GM12878 (cell line): ENCODE results near the gene TNFRSF1B. TPM values are rescaled to one million over a fixed set of nuclear protein-coding genes. Genes with fewer than 3 reads are reported as not detected.

ENCODE experiments used
- BACH1 ChIP-seq: fragments of 450-650 bp; IDR thresholded peaks from 2 replicates; pipeline ENCODE4 v1.6.1; 2017; ENCODE audit warnings: mild to moderate bottlenecking, borderline replicate concordance
- BCL11A ChIP-seq: IDR thresholded peaks from 2 replicates; pipeline ENCODE4 v1.6.1; 2011; ENCODE audit warnings: low read depth, low read length
- BCL3 ChIP-seq: IDR thresholded peaks from 2 replicates; pipeline ENCODE4 v1.6.1; 2011; ENCODE audit warnings: borderline replicate concordance, low read depth, mild to moderate bottlenecking, moderate library complexity, low read length; ENCODE audit not compliant: insufficient read depth, poor library complexity, severe bottlenecking
- BRCA1 ChIP-seq: IDR thresholded peaks from 2 replicates; pipeline ENCODE4 v1.6.1; 2011; ENCODE audit warnings: low read depth, low read length, improper control_type of control experiment
- CBX5 ChIP-seq: sonication (generic); IDR thresholded peaks from 2 replicates; pipeline ENCODE4 v1.6.1; 2016; ENCODE audit warnings: low read depth, moderate library complexity, mild to moderate bottlenecking, inconsistent platforms
- CEBPB ChIP-seq, 2 experiments: fragments of 150-350 bp in 1 of 2; IDR thresholded peaks; 2 replicates each; pipeline ENCODE4 v1.6.1; 2012 to 2014; ENCODE audit warnings: low read depth in 2 of 2, low read length in 2 of 2, borderline replicate concordance in 1 of 2, inconsistent platforms in 1 of 2
- CHD2 ChIP-seq: IDR thresholded peaks from 2 replicates; pipeline ENCODE4 v1.6.1; 2011; ENCODE audit warnings: low read depth, low read length, improper control_type of control experiment, borderline replicate concordance
- EED ChIP-seq: sonication (generic); IDR thresholded peaks from 2 replicates; pipeline ENCODE4 v1.6.1; 2016; ENCODE audit warnings: antibody characterized with exemption, low read depth
- FOXK2 ChIP-seq: fragments of 450-650 bp; IDR thresholded peaks from 2 replicates; pipeline ENCODE4 v1.6.1; 2017; ENCODE audit warnings: mild to moderate bottlenecking, moderate library complexity
- GABPA ChIP-seq: IDR thresholded peaks from 2 replicates; pipeline ENCODE4 v1.6.1; 2014; ENCODE audit warnings: antibody characterized with exemption, low read depth, mild to moderate bottlenecking, inconsistent platforms
- HCFC1 ChIP-seq: fragments of 150-350 bp; IDR thresholded peaks from 2 replicates; pipeline ENCODE4 v1.6.1; 2014; ENCODE audit warnings: low read length
- MAX ChIP-seq: IDR thresholded peaks from 2 replicates; pipeline ENCODE4 v1.6.1; 2012; ENCODE audit warnings: low read depth, low read length, improper control_type of control experiment
- MEF2B ChIP-seq: fragments of 450-650 bp; IDR thresholded peaks from 2 replicates; pipeline ENCODE4 v1.6.1; 2018; ENCODE audit warnings: mild to moderate bottlenecking, moderate library complexity; ENCODE audit not compliant: partially characterized antibody, poor library complexity, severe bottlenecking
- MTA2 ChIP-seq: fragments of 450-650 bp; IDR thresholded peaks from 2 replicates; pipeline ENCODE4 v1.6.1; 2016; ENCODE audit warnings: low read depth, mild to moderate bottlenecking, moderate library complexity
- MXI1 ChIP-seq: fragments of 150-350 bp; IDR thresholded peaks from 2 replicates; pipeline ENCODE4 v1.6.1; 2011; ENCODE audit warnings: low read depth, mild to moderate bottlenecking, inconsistent platforms, low read length, improper control_type of control experiment
- PRDM15 ChIP-seq: fragments of 450-650 bp; formaldehyde crosslinking; IDR thresholded peaks from 2 replicates; pipeline ENCODE4 v1.4.0; 2020; ENCODE audit warnings: mild to moderate bottlenecking, moderate library complexity
- RCOR1 ChIP-seq: conservative IDR thresholded peaks from 2 replicates; pipeline ENCODE4 v1.6.1; 2012; ENCODE audit warnings: low read depth, low read length, improper control_type of control experiment
- RELA ChIP-seq: fragments of 450-650 bp; IDR thresholded peaks from 2 replicates; pipeline ENCODE4 v1.8.0; 2014; ENCODE audit warnings: borderline replicate concordance; ENCODE audit not compliant: partially characterized antibody
- SIN3A ChIP-seq: IDR thresholded peaks from 2 replicates; pipeline ENCODE4 v1.6.1; 2012; ENCODE audit warnings: low read depth, low read length, improper control_type of control experiment
- SMAD1 ChIP-seq: fragments of 450-650 bp; IDR thresholded peaks from 2 replicates; pipeline ENCODE4 v1.6.1; 2018; ENCODE audit warnings: mild to moderate bottlenecking, low read depth; ENCODE audit not compliant: partially characterized antibody
- SPI1 ChIP-seq: IDR thresholded peaks from 2 replicates; pipeline ENCODE4 v1.6.1; 2011; ENCODE audit warnings: low read depth, mild to moderate bottlenecking, low read length, moderate library complexity, borderline replicate concordance; ENCODE audit not compliant: insufficient read depth
- STAT1 ChIP-seq: fragments of 450-650 bp; conservative IDR thresholded peaks from 2 replicates; pipeline ENCODE4 v1.6.1; 2014; ENCODE audit warnings: antibody characterized with exemption, mild to moderate bottlenecking
- STAT3 ChIP-seq: IDR thresholded peaks from 2 replicates; pipeline ENCODE4 v1.6.1; 2011; ENCODE audit warnings: low read depth, low read length, improper control_type of control experiment
- TBL1XR1 ChIP-seq: IDR thresholded peaks from 2 replicates; pipeline ENCODE4 v1.6.1; 2012; ENCODE audit warnings: low read depth, low read length, improper control_type of control experiment
- ZNF207 ChIP-seq: fragments of 450-650 bp; IDR thresholded peaks from 2 replicates; pipeline ENCODE4 v1.6.1; 2014; ENCODE audit warnings: antibody characterized with exemption, mild to moderate bottlenecking, borderline replicate concordance
- ZNF274 ChIP-seq: IDR thresholded peaks from one replicate; pipeline ENCODE4 v1.8.0; 2011; ENCODE audit not compliant: insufficient read length, insufficient read depth
- polyA plus RNA-seq, 11 experiments: library from polyadenylated mRNA; depleted of rRNA in 4 of 11; unstranded in 6 of 11; stranded (reverse) in 5 of 11; fragments of >200 nt; fragmentation: Nextera tagmentation in 4 of 11; fragmentation: Illumina TruSeq in 1 of 11; extraction: Ambion mirVana in 4 of 11; extraction: Trizol in 1 of 11; gene quantifications; 1 replicate in 1 of 11; 2 replicates in 10 of 11; pipeline versions ENCODE4 v1.2.1 to v1.2.3, GENCODE V29; 2011 to 2016; ENCODE audit warnings: inconsistent platforms in 2 of 11, missing spikeins in 2 of 11, low read depth in 1 of 11
- total RNA-seq, 4 experiments: library from RNA; depleted of rRNA in 3 of 4; stranded (reverse); fragments of >200 nt in 3 of 4; fragmentation: Illumina TruSeq in 1 of 4; extraction: Trizol in 1 of 4; gene quantifications; 2 replicates each; pipeline versions ENCODE4 v1.2.1 to v1.2.3, GENCODE V29; 2013 to 2021

The TNFRSF1B gene
- total and polyA plus RNA-seq, 10 of the 15 experiments (the other 5 are each of a cell fraction or from before 2014, with no cell fraction given), result 10.1 to 87.2 (median 37.3) TPM

- TF ChIP-seq BCL3, result no peak
- TF ChIP-seq MEF2B, result peak; percentile 82
- no peak for TF ChIP-seq SIN3A
- 0 out of 2 replicates have a peak, but pooled peaks have one; percentile 52 for TF ChIP-seq TBL1XR1
- TF ChIP-seq BCL11A, result no peak
- TF ChIP-seq MXI1, result no peak
- TF ChIP-seq RCOR1, result 0 out of 2 replicates have a peak, but pooled peaks have one; percentile 49
- TF ChIP-seq ZNF274, result no peak
- TF ChIP-seq GABPA, result no peak
- no peak for TF ChIP-seq ZNF207
- TF ChIP-seq EED, result no peak
- no peak for TF ChIP-seq HCFC1
- no peak for TF ChIP-seq PRDM15 (CRISPR knock-in tag)
- TF ChIP-seq MAX, result 0 out of 2 replicates have a peak, but pooled peaks have one; percentile 41
- TF ChIP-seq BACH1, result no peak
- TF ChIP-seq STAT1, result no peak
- TF ChIP-seq CHD2, result no peak
- no peak for TF ChIP-seq SMAD1
- peak in 1 of 2 experiments; percentile 60; a peak in 1 of 4 replicates for TF ChIP-seq CEBPB (IDR thresholded peaks at IDR 0.05; ENCODE audit: borderline replicate concordance in 1 of 2, low read depth in 2 of 2, low read length in 2 of 2)
- TF ChIP-seq MTA2, result no peak
- no peak for TF ChIP-seq BRCA1
- no peak for TF ChIP-seq FOXK2
- TF ChIP-seq CBX5, result no peak
- TF ChIP-seq STAT3, result no peak
- TF ChIP-seq RELA, result peak; percentile 28
- TF ChIP-seq SPI1, result no peak
Measured at GRCh38 chr1:12148958-12149790, 17.6 kb upstream of the TNFRSF1B start (continued).
